ENCODE data around the gene KISS1R. TPM values are rescaled to one million over a fixed set of nuclear protein-coding genes. Genes with fewer than 3 reads are reported as not detected.

KISS1R gene
- total RNA-seq, 2 experiments from 2014 or later, result 1.5 to 1.6 TPM

- H3K4me3 Mint-ChIP-seq, result no peak overlapping the region
Observed at GRCh38 chr19:948842-949496, 31.8 kb downstream of the KISS1R start.

GRCh38 chr19:950352-951066 is 33.4 kb downstream of the KISS1R start:
- no peak overlapping the region for H3K27ac ChIP-seq (ENCODE audit: low read depth in 1 of 2, low read length in 2 of 2)
- ATAC-seq (ENCODE audit: poor library complexity) (no peak), DNase-seq (no peak)
- peaks cover 23% of the 10 kb centered on the region for H3K4me1 ChIP-seq (ENCODE audit: insufficient read depth, low read length)
- Mint-ChIP-seq H3K4me3 (no peak overlapping the region), H3K4me1 (ENCODE audit: low read depth) (no peaks in the 10 kb centered on the region), H3K27me3 (no peaks in the 10 kb centered on the region), H3K36me3 (ENCODE audit: low read depth) (no peaks in the 10 kb centered on the region), H3K27ac (no peak overlapping the region), H3K9me3 (no peaks in the 10 kb centered on the region)
- H3K9me3 ChIP-seq (ENCODE audit: control insufficient read depth in 1 of 2, insufficient read depth in 1 of 2, low read length in 2 of 2), result no peaks in the 10 kb centered on the region
- CTCF ChIA-PET, result no interaction called here
- H3K36me3 ChIP-seq (ENCODE audit: insufficient read depth, low read length), result no peaks in the 10 kb centered on the region
- H3K4me3 ChIP-seq (ENCODE audit: low read length), result no peak overlapping the region
- intact Hi-C loops (cut with DNase I, micrococcal nuclease), result no loop called here
- no peaks in the 10 kb centered on the region for H3K27me3 ChIP-seq (ENCODE audit: control insufficient read depth in 1 of 2, insufficient read depth in 2 of 2, low read length in 2 of 2)
- TF ChIP-seq CTCF (IDR thresholded peaks at IDR 0.05), result no peak
- POLR2A ChIA-PET, result no interaction called here

More at GRCh38 chr19:948842-949496, 31.8 kb downstream of the KISS1R start:
- ChIA-PET POLR2A (no interaction called here), CTCF (interaction anchor here (0.7 kb wide), 1 partner anchor 365 kb away, joined by 3 read pairs; no protein-coding TSS in a partner anchor)
- H3K4me1 Mint-ChIP-seq (ENCODE audit: low read depth), result no peaks in the 10 kb centered on the region
- Histone ChIP-seq H3K27ac (ENCODE audit: low read depth in 1 of 2, low read length in 2 of 2) (no peak overlapping the region), H3K9me3 (ENCODE audit: control insufficient read depth in 1 of 2, insufficient read depth in 1 of 2, low read length in 2 of 2) (no peaks in the 10 kb centered on the region), H3K4me3 (ENCODE audit: low read length) (no peak overlapping the region), H3K36me3 (ENCODE audit: insufficient read depth, low read length) (no peaks in the 10 kb centered on the region), H3K4me1 (ENCODE audit: insufficient read depth, low read length) (peaks cover 20% of the 10 kb centered on the region), H3K27me3 (ENCODE audit: control insufficient read depth in 1 of 2, insufficient read depth in 2 of 2, low read length in 2 of 2) (no peaks in the 10 kb centered on the region)
- DNase-seq (no peak), ATAC-seq (ENCODE audit: poor library complexity) (no peak)
- TF ChIP-seq CTCF (IDR thresholded peaks at IDR 0.05), result no peak
- H3K27ac Mint-ChIP-seq, result no peak overlapping the region
- H3K27me3 Mint-ChIP-seq, result no peaks in the 10 kb centered on the region
- H3K36me3 Mint-ChIP-seq (ENCODE audit: low read depth), result no peaks in the 10 kb centered on the region
- intact Hi-C loops (cut with DNase I, micrococcal nuclease), result no loop called here
- no peaks in the 10 kb centered on the region for H3K9me3 Mint-ChIP-seq

GRCh38 chr19:952049-952679 is 35.0 kb downstream of the KISS1R start:
- Histone ChIP-seq H3K27me3 (ENCODE audit: control insufficient read depth in 1 of 2, insufficient read depth in 2 of 2, low read length in 2 of 2) (no peaks in the 10 kb centered on the region), H3K4me3 (ENCODE audit: low read length) (no peak overlapping the region), H3K27ac (ENCODE audit: low read depth in 1 of 2, low read length in 2 of 2) (no peak overlapping the region), H3K9me3 (ENCODE audit: control insufficient read depth in 1 of 2, insufficient read depth in 1 of 2, low read length in 2 of 2) (no peaks in the 10 kb centered on the region), H3K36me3 (ENCODE audit: insufficient read depth, low read length) (no peaks in the 10 kb centered on the region), H3K4me1 (ENCODE audit: insufficient read depth, low read length) (peaks cover 23% of the 10 kb centered on the region)
- CTCF ChIA-PET, result no interaction called here
- Mint-ChIP-seq H3K27ac (no peak overlapping the region), H3K9me3 (no peaks in the 10 kb centered on the region), H3K4me1 (ENCODE audit: low read depth) (no peaks in the 10 kb centered on the region), H3K27me3 (no peaks in the 10 kb centered on the region), H3K4me3 (no peak overlapping the region), H3K36me3 (ENCODE audit: low read depth) (no peaks in the 10 kb centered on the region)
- no peak for TF ChIP-seq CTCF (IDR thresholded peaks at IDR 0.05)
- intact Hi-C loops (cut with DNase I, micrococcal nuclease), result no loop called here
- POLR2A ChIA-PET, result interaction anchor here (0.6 kb wide), 1 partner anchor 10 kb away, joined by 3 read pairs; no protein-coding TSS in a partner anchor
- DNase-seq (no peak), ATAC-seq (ENCODE audit: poor library complexity) (no peak)
